ENCODE measurements around the gene ZNF526.

The ZNF526 gene

DNA sequence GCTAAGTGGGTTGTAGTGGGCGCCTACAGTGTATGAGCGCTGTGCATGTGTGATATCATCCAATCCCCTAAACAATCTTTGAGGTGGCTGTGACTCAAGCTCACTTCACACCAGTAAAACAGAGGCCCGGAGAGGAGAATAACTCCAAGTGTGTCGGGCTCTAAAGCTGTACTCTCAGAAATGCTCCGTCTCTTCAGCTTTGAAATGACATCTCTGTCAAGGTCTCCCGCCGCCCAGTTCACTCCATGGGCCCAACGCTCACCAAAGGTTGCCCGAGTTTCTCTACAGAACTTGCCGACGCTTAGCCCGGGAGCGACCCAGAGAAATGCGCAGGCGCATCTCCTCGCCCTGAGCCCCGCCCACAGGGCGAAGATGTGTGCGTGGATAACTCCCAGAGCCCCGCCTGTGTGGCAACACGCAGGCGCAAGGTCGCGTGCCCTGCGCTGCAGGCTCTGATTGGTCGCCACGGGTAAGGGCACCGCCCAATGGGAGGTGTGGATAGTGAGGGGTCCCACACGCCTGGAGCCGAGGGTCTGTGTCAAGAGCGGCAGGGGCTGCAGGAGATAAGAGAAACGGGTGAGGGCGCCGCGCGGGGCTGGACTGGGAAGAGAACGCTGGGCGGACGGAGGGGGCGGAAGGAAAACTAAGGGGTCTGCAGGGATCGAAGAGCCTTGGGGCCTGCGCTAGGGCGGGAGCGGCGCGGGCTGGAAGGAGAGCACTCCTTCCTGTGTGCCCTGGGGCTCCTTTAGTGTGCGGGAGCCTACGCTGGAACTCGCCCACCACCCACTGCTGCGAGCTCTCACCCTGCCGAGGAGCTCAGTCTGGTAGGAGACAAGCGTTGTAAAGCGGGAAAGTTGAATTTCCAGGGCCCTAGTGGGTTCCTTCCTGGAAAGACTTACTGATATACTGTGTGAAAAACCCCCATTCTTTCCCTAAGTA lies at the start of gene ZNF526:
Gene ZNF526 (plus strand): TSS at position 501 of the 939 bp plus-strand sequence. CDS start 4,092 bp downstream, outside the sequence.
- Histone ChIP-seq H3K4me3 (ENCODE audit: insufficient read length, low read depth) (peak within 1 kb of the TSS; percentile 89), H3K27me3 (ENCODE audit: insufficient read depth, insufficient read length) (no peaks in the 10 kb centered on the region), H3K9ac (ENCODE audit: insufficient read length, low read depth) (peak within 1 kb of the TSS; percentile 95), H3K4me1 (ENCODE audit: insufficient read depth, insufficient read length) (peaks cover 11% of the 10 kb centered on the region), H3K9me3 (ENCODE audit: insufficient read depth, low read length) (no peaks in the 10 kb centered on the region), H3K36me3 (ENCODE audit: insufficient read depth, insufficient read length, low read length) (peaks cover 30% of the 10 kb centered on the region)
- TF ChIP-seq SUZ12 (IDR thresholded peaks at IDR 0.05; ENCODE audit: extremely low read depth, insufficient read depth, insufficient read length) = no peak
- TF ChIP-seq ZNF274 (IDR thresholded peaks at IDR 0.05; ENCODE audit: low read depth, low read length) = no peak
- TF ChIP-seq YY1 (IDR thresholded peaks at IDR 0.05; ENCODE audit: insufficient read depth, insufficient read length) = no peak
- DNase-seq (ENCODE audit: low read depth, low spot score) = peak; percentile 92

GRCh38 chr19:42170715-42171114 lies 49.4 kb upstream of the ZNF526 start:
- no peaks in the 10 kb centered on the region for H3K9me3 ChIP-seq (ENCODE audit: insufficient read depth, low read length)
- H3K36me3 ChIP-seq (ENCODE audit: insufficient read depth, insufficient read length, low read length) = no peaks in the 10 kb centered on the region

GRCh38 chr19:42172261-42172660 lies 47.9 kb upstream of the ZNF526 start:
- Histone ChIP-seq H3K9me3 (ENCODE audit: insufficient read depth, low read length) (no peaks in the 10 kb centered on the region), H3K9ac (ENCODE audit: insufficient read length, low read depth) (no peak overlapping the region), H3K36me3 (ENCODE audit: insufficient read depth, insufficient read length, low read length) (no peaks in the 10 kb centered on the region), H3K4me1 (ENCODE audit: insufficient read depth, insufficient read length) (peaks cover under 1% of the 10 kb centered on the region), H3K27me3 (ENCODE audit: insufficient read depth, insufficient read length) (peaks cover 54% of the 10 kb centered on the region), H3K4me3 (ENCODE audit: insufficient read length, low read depth) (no peak overlapping the region)
- DNase-seq (ENCODE audit: low read depth, low spot score) = no peak
- TF ChIP-seq ZNF274 (IDR thresholded peaks at IDR 0.05; ENCODE audit: low read depth, low read length) (no peak), SUZ12 (IDR thresholded peaks at IDR 0.05; ENCODE audit: extremely low read depth, insufficient read depth, insufficient read length) (no peak), YY1 (IDR thresholded peaks at IDR 0.05; ENCODE audit: insufficient read depth, insufficient read length) (no peak)

More at GRCh38 chr19:42170715-42171114, 49.4 kb upstream of the ZNF526 start:
- Histone ChIP-seq H3K27me3 (ENCODE audit: insufficient read depth, insufficient read length) (peaks cover 43% of the 10 kb centered on the region), H3K9ac (ENCODE audit: insufficient read length, low read depth) (no peak overlapping the region), H3K4me1 (ENCODE audit: insufficient read depth, insufficient read length) (no peaks in the 10 kb centered on the region), H3K4me3 (ENCODE audit: insufficient read length, low read depth) (no peak overlapping the region)
- no peak for TF ChIP-seq ZNF274 (IDR thresholded peaks at IDR 0.05; ENCODE audit: low read depth, low read length)
- TF ChIP-seq SUZ12 (IDR thresholded peaks at IDR 0.05; ENCODE audit: extremely low read depth, insufficient read depth, insufficient read length) = no peak
- no peak for TF ChIP-seq YY1 (IDR thresholded peaks at IDR 0.05; ENCODE audit: insufficient read depth, insufficient read length)
- no peak for DNase-seq (ENCODE audit: low read depth, low spot score)

- TF ChIP-seq ZNF274 (IDR thresholded peaks at IDR 0.05; ENCODE audit: low read depth, low read length) = no peak
- no peak for TF ChIP-seq SUZ12 (IDR thresholded peaks at IDR 0.05; ENCODE audit: extremely low read depth, insufficient read depth, insufficient read length)
- no peak for TF ChIP-seq YY1 (IDR thresholded peaks at IDR 0.05; ENCODE audit: insufficient read depth, insufficient read length)
- H3K27me3 ChIP-seq (ENCODE audit: insufficient read depth, insufficient read length) = peaks cover 56% of the 10 kb centered on the region
- no peak overlapping the region for H3K9ac ChIP-seq (ENCODE audit: insufficient read length, low read depth)
- no peaks in the 10 kb centered on the region for H3K36me3 ChIP-seq (ENCODE audit: insufficient read depth, insufficient read length, low read length)
- H3K9me3 ChIP-seq (ENCODE audit: insufficient read depth, low read length) = no peaks in the 10 kb centered on the region
- H3K4me1 ChIP-seq (ENCODE audit: insufficient read depth, insufficient read length) = peaks cover 2% of the 10 kb centered on the region
- DNase-seq (ENCODE audit: low read depth, low spot score) = no peak
- H3K4me3 ChIP-seq (ENCODE audit: insufficient read length, low read depth) = no peak overlapping the region
Observed at GRCh38 chr19:42173695-42174094, 46.4 kb upstream of the ZNF526 start.

DNA sequence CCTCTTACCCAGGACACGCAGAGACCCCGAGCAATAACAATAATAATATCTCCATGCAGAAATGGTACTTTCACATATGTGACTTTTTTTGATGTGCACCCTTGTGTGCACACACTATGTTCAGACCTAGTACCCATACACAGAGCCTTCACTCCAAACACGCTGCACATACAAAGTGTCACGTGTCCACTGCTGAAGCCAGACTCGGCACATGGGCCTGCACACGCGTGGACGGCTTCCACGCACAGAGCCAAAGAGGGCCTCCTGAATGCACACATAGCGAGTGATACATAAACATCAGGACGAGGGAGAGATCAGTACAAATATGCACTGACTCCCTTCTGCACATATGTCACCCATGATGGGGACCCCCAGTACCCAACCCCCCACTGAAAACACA lies 45.9 kb upstream of the ZNF526 start:
- TF ChIP-seq SUZ12 (IDR thresholded peaks at IDR 0.05; ENCODE audit: extremely low read depth, insufficient read depth, insufficient read length) (no peak), ZNF274 (IDR thresholded peaks at IDR 0.05; ENCODE audit: low read depth, low read length) (no peak), YY1 (IDR thresholded peaks at IDR 0.05; ENCODE audit: insufficient read depth, insufficient read length) (no peak)
- H3K9me3 ChIP-seq (ENCODE audit: insufficient read depth, low read length) = no peaks in the 10 kb centered on the region
- no peak for DNase-seq (ENCODE audit: low read depth, low spot score)
- H3K4me1 ChIP-seq (ENCODE audit: insufficient read depth, insufficient read length) = peaks cover 2% of the 10 kb centered on the region
- peaks cover 61% of the 10 kb centered on the region for H3K27me3 ChIP-seq (ENCODE audit: insufficient read depth, insufficient read length)
- no peaks in the 10 kb centered on the region for H3K36me3 ChIP-seq (ENCODE audit: insufficient read depth, insufficient read length, low read length)
- H3K9ac ChIP-seq (ENCODE audit: insufficient read length, low read depth) = no peak overlapping the region
- H3K4me3 ChIP-seq (ENCODE audit: insufficient read length, low read depth) = no peak overlapping the region

- no peak for TF ChIP-seq YY1 (IDR thresholded peaks at IDR 0.05; ENCODE audit: insufficient read depth, insufficient read length)
- TF ChIP-seq ZNF274 (IDR thresholded peaks at IDR 0.05; ENCODE audit: low read depth, low read length) = no peak
- TF ChIP-seq SUZ12 (IDR thresholded peaks at IDR 0.05; ENCODE audit: extremely low read depth, insufficient read depth, insufficient read length) = no peak
- Histone ChIP-seq H3K4me1 (ENCODE audit: insufficient read depth, insufficient read length) (peaks cover 2% of the 10 kb centered on the region), H3K27me3 (ENCODE audit: insufficient read depth, insufficient read length) (peaks cover 70% of the 10 kb centered on the region), H3K9ac (ENCODE audit: insufficient read length, low read depth) (no peak overlapping the region), H3K4me3 (ENCODE audit: insufficient read length, low read depth) (no peak overlapping the region), H3K9me3 (ENCODE audit: insufficient read depth, low read length) (no peaks in the 10 kb centered on the region), H3K36me3 (ENCODE audit: insufficient read depth, insufficient read length, low read length) (no peaks in the 10 kb centered on the region)
- DNase-seq (ENCODE audit: low read depth, low spot score) = no peak
Observed at GRCh38 chr19:42174958-42175734, 45.0 kb upstream of the ZNF526 start.

Measured in NT2/D1 (cell line).